PC-9 (cell line): ENCODE measurements around the gene COQ8A. TPM values are rescaled to one million over a fixed set of nuclear protein-coding genes. Genes with fewer than 3 reads are reported as not detected.

Experiments used
- BruUV-seq: library from RNA; stranded (reverse); fragments of 400-500 nt; replicated peaks from 2 replicates; lab custom pipeline; 2021; lab: Mats Ljungman, UMichigan
- CTCF ChIA-PET: fragments of 300-600 bp; sonication (Branson Sonifier 250); formaldehyde crosslinking; loops from one replicate; lab custom pipeline; 2022; ENCODE audit warnings: antibody characterized with exemption; lab: Charles Lee
- POLR2A ChIA-PET: fragments of 300-600 bp; sonication (Branson Sonifier 250); formaldehyde crosslinking; loops from one replicate; lab custom pipeline; 2022; ENCODE audit warnings: antibody characterized with exemption; ENCODE audit not compliant: unreplicated experiment; lab: Charles Lee
- DNase-seq, 2 experiments: peaks; one replicate each; pipeline versions ENCODE4 v3.0.0 to v3.0.0-alpha.2; 2015 to 2022; ENCODE audit warnings: mixed read lengths in 1 of 2
- H2AFZ ChIP-seq: fragments of 200-600 bp; sonication (generic); 2 replicates; pipeline ENCODE4 v1.8.1; 2017; ENCODE audit warnings: antibody characterized with exemption
- H3F3A ChIP-seq: fragments of 200-600 bp; sonication (generic); 2 replicates; pipeline ENCODE4 v1.8.1; 2017; ENCODE audit warnings: antibody characterized with exemption, mild to moderate bottlenecking, low read depth; ENCODE audit not compliant: insufficient read depth
- H3K27ac ChIP-seq: fragments of 200-600 bp; sonication (generic); 2 replicates; pipeline ENCODE4 v1.6.1; 2016; ENCODE audit warnings: mixed run types
- H3K27me3 ChIP-seq: fragments of 200-600 bp; sonication (generic); 2 replicates; pipeline ENCODE4 v1.6.1; 2016; ENCODE audit warnings: low read depth, mixed run types; ENCODE audit not compliant: insufficient read depth
- H3K36me3 ChIP-seq: fragments of 200-600 bp; sonication (generic); 2 replicates; pipeline ENCODE4 v1.6.1; 2016; ENCODE audit warnings: low read depth, mixed run types
- H3K4me1 ChIP-seq: fragments of 200-600 bp; sonication (generic); replicated peaks from 2 replicates; pipeline ENCODE4 v1.6.1; 2016; ENCODE audit warnings: mixed run types; ENCODE audit not compliant: insufficient read depth
- H3K4me2 ChIP-seq: fragments of 200-600 bp; sonication (generic); 2 replicates; pipeline ENCODE4 v1.6.1; 2017; ENCODE audit warnings: mixed run types
- H3K4me3 ChIP-seq: fragments of 200-600 bp; sonication (generic); 2 replicates; pipeline ENCODE4 v1.6.1; 2016; ENCODE audit warnings: mixed run types
- H3K79me2 ChIP-seq: fragments of 200-600 bp; sonication (generic); 2 replicates; pipeline ENCODE4 v1.6.1; 2017; ENCODE audit warnings: low read depth, mixed run types
- H3K9me2 ChIP-seq: fragments of 200-600 bp; sonication (generic); 2 replicates; pipeline ENCODE4 v1.8.1; 2017; ENCODE audit warnings: mild to moderate bottlenecking; ENCODE audit not compliant: insufficient read depth
- H3K9me3 ChIP-seq: fragments of 200-600 bp; sonication (generic); 2 replicates; pipeline ENCODE4 v1.8.1; 2016; ENCODE audit warnings: low read depth; ENCODE audit not compliant: insufficient read depth
- H4K20me1 ChIP-seq: fragments of 200-600 bp; sonication (generic); 2 replicates; pipeline ENCODE4 v1.8.1; 2017; ENCODE audit not compliant: insufficient read depth
- CTCF ChIP-seq: fragments of 200-600 bp; sonication (generic); conservative IDR thresholded peaks from 2 replicates; pipeline ENCODE4 v1.6.1; 2017; ENCODE audit warnings: mixed run types, antibody characterized with exemption, mild to moderate bottlenecking, moderate library complexity
- EZH2 ChIP-seq: fragments of 200-600 bp; sonication (generic); IDR thresholded peaks from 2 replicates; pipeline ENCODE4 v1.8.0; 2017; ENCODE audit warnings: antibody characterized with exemption, low read depth
- intact Hi-C: fragments of 100-400 bp; cut with micrococcal nuclease; formaldehyde crosslinking; loops from one replicate; pipeline ENCODE4 v1.10.0; 2022; ENCODE audit not compliant: unreplicated experiment
- total RNA-seq: library from RNA; stranded (reverse); gene quantifications from 2 replicates; pipeline ENCODE4 v1.2.3, GENCODE V29; 2021

Gene COQ8A
- total RNA-seq, 1 experiment from 2014 or later = 32.9 TPM

DNA sequence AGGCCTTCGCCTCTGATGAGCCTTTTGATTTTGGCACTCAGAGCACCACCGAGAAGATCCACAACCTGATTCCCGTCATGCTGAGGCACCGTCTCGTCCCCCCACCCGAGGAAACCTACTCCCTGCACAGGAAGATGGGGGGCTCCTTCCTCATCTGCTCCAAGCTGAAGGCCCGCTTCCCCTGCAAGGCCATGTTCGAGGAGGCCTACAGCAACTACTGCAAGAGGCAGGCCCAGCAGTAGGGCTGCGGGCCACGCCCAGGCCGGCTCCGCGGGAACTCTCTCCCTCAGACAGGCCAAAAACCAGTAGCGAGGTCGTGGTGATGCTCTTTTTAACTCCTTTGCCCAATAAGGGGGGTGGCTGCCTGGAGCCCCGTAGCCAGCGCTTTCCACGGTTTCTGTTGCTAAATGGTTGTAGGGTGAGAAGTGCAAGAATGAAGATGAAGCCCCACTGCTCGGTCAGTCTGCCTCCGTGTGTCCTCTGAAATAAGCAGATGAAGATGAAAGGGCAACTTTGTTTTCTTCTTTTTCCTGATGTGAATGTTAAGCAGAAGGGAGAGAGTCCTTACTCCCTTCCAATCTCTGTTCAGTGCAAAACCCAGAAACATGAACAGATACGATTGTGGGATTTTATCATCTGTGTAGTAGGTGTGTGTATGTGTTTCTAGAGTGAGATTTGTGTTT is 46.5 kb downstream of the COQ8A start:
- no peaks in the 10 kb centered on the region for H3K9me3 ChIP-seq
- ChIA-PET POLR2A (no interaction called here), CTCF (no interaction called here)
- no peak overlapping the region for H3K27ac ChIP-seq
- H3K27me3 ChIP-seq = no peaks in the 10 kb centered on the region
- intact Hi-C loops = loop anchor here (10.0 kb wide), 1 partner anchor 362 kb away; no protein-coding TSS in a partner anchor
- H3K4me2 ChIP-seq = no peak overlapping the region
- peaks cover 16% of the 10 kb centered on the region; the same call in 1 of the 2 replicates for H3F3A ChIP-seq
- H2AFZ ChIP-seq = no peak overlapping the region
- BruUV-seq = TSS peak; percentile 26
- H3K79me2 ChIP-seq = no peaks in the 10 kb centered on the region
- no peaks in the 10 kb centered on the region for H4K20me1 ChIP-seq
- no peaks in the 10 kb centered on the region for H3K36me3 ChIP-seq
- no peak overlapping the region for H3K4me3 ChIP-seq
- peaks cover 10% of the 10 kb centered on the region; the same call in 1 of the 2 replicates for H3K4me1 ChIP-seq
- TF ChIP-seq EZH2 (no peak), CTCF (no peak)
- no peak for DNase-seq
- H3K9me2 ChIP-seq = no peaks in the 10 kb centered on the region

DNA sequence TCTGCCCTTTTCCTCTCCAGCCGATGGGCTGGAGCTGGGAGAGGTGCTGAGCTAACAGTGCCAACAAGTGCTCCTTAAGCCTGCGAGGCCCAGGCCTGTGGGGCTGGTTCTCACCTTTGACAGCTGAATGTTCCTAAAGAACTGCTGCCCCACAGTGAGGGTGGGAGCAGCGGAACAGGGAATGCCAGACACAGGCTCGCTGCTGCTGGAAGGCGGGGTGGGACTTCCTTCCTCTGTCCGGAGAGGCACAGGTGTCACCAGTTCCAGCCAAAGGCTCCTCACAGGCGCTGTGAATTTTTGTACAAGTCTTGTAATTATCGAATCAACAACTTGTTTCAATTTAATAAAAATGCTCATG is 47.1 kb downstream of the COQ8A start:
- no peak overlapping the region for H3K27ac ChIP-seq
- no peaks in the 10 kb centered on the region for H3K9me3 ChIP-seq
- no peaks in the 10 kb centered on the region for H3K79me2 ChIP-seq
- no peak for DNase-seq
- H3K27me3 ChIP-seq = no peaks in the 10 kb centered on the region
- H3F3A ChIP-seq = peaks cover 16% of the 10 kb centered on the region; the same call in 1 of the 2 replicates
- peaks cover 10% of the 10 kb centered on the region; the same call in 1 of the 2 replicates for H3K4me1 ChIP-seq
- H3K9me2 ChIP-seq = no peaks in the 10 kb centered on the region
- H3K4me3 ChIP-seq = no peak overlapping the region
- no peak overlapping the region for H3K4me2 ChIP-seq
- no peak overlapping the region for H2AFZ ChIP-seq
- H4K20me1 ChIP-seq = no peaks in the 10 kb centered on the region
- ChIA-PET CTCF (no interaction called here), POLR2A (no interaction called here)
- no TSS peak for BruUV-seq
- intact Hi-C loops = loop anchor here (10.0 kb wide), 1 partner anchor 362 kb away; no protein-coding TSS in a partner anchor
- no peaks in the 10 kb centered on the region for H3K36me3 ChIP-seq
- TF ChIP-seq CTCF (no peak), EZH2 (no peak)

GRCh38 chr1:226987623-226988333 is 47.7 kb downstream of the COQ8A start:
- TF ChIP-seq EZH2 = no peak
- TF ChIP-seq CTCF = no peak
- Histone ChIP-seq H3K79me2 (no peaks in the 10 kb centered on the region), H3K9me3 (no peaks in the 10 kb centered on the region), H3K4me1 (peaks cover 10% of the 10 kb centered on the region; the same call in 1 of the 2 replicates), H3K27me3 (no peaks in the 10 kb centered on the region), H4K20me1 (no peaks in the 10 kb centered on the region), H3K9me2 (no peaks in the 10 kb centered on the region), H3K4me3 (no peak overlapping the region), H3F3A (peaks cover 16% of the 10 kb centered on the region; the same call in 1 of the 2 replicates), H3K4me2 (peak overlapping the region; percentile 13; the same call in 1 of the 2 replicates), H2AFZ (no peak overlapping the region), H3K36me3 (no peaks in the 10 kb centered on the region), H3K27ac (no peak overlapping the region)
- intact Hi-C loops = loop anchor here (10.0 kb wide), 1 partner anchor 363 kb away; no protein-coding TSS in a partner anchor
- ChIA-PET POLR2A (no interaction called here), CTCF (no interaction called here)
- no TSS peak for BruUV-seq
- DNase-seq = no peak
